Left lung (tissue), 10 donors: ENCODE data around the gene AKAP12. TPM values are rescaled to one million over a fixed set of nuclear protein-coding genes. Genes with fewer than 3 reads are reported as not detected.
A peak's percentile ranks its signal among the peaks of the same experiment; 100 is the strongest.

Experiments
- ATAC-seq: fragments of 200-7000 bp; cut with Tn5 transposase; one replicate; pipeline ENCODE4 v1.9.1; 2020; ENCODE audit warnings: moderate library complexity
- DNase-seq, 4 donors: peaks; one replicate each; pipeline ENCODE4 v3.0.0-alpha.2; 2013 to 2020
- H3K27ac ChIP-seq, 2 donors: fragments of 200-600 bp; sonication (generic) in 1 of 2; one replicate each; pipeline versions ENCODE4 v1.5.0 to v1.8.0; 2020 to 2021
- H3K27me3 ChIP-seq, 2 donors: fragments of 200-600 bp; sonication (generic) in 1 of 2; one replicate each; pipeline versions ENCODE4 v1.5.0 to v1.8.0; 2020 to 2021
- H3K36me3 ChIP-seq, 2 donors: fragments of 200-600 bp; sonication (generic) in 1 of 2; one replicate each; pipeline versions ENCODE4 v1.5.0 to v1.8.0; 2020 to 2021
- H3K4me1 ChIP-seq, 2 donors: fragments of 200-600 bp; one replicate each; pipeline ENCODE4 v1.8.0; 2021
- H3K4me3 ChIP-seq, 2 donors: fragments of 200-600 bp; sonication (generic) in 1 of 2; one replicate each; pipeline versions ENCODE4 v1.5.0 to v1.8.0; 2020 to 2021; ENCODE audit warnings: mild to moderate bottlenecking in 1 of 2
- H3K9me3 ChIP-seq, 2 donors: fragments of 200-600 bp; sonication (generic) in 1 of 2; one replicate each; pipeline versions ENCODE4 v1.5.0 to v1.8.0; 2020 to 2021
- CTCF ChIP-seq, 2 donors: fragments of 200-600 bp; sonication (generic) in 1 of 2; IDR thresholded peaks; one replicate each; pipeline versions ENCODE4 v1.5.0 to v1.8.0; 2021; ENCODE audit warnings: antibody characterized with exemption in 2 of 2
- intact Hi-C, 2 donors: fragments of 100-400 bp; cut with DNase I; formaldehyde crosslinking; loops; one replicate each; pipeline versions ENCODE4 v1.11.2 to v1.14.2; 2022
- polyA plus RNA-seq, 6 donors: library from polyadenylated mRNA; unstranded; fragments of 120-200 nt; gene quantifications; one replicate each; pipeline ENCODE4 v1.2.1, GENCODE V29; 2013; ENCODE audit not compliant: insufficient read length in 6 of 6
- total RNA-seq, 2 donors: library from RNA; stranded (reverse); fragmentation: NEBNext Ultra II Directional; extraction: Animal tissue kit (Norgen Biotek cat#: 25700); gene quantifications; one replicate each; pipeline ENCODE4 v1.2.1, GENCODE V29; 2021
- donor health status: DM: no; HTN: yes; CAD: no.
- donor health status: DM: no; HTN: no; CAD: no.

The AKAP12 gene
- total and polyA plus RNA-seq, 8 donors: 28.9 to 125 (median 98.7) TPM

- ATAC-seq: no peak
- no peak overlapping the region for H3K27ac ChIP-seq
- H3K36me3 ChIP-seq: no peaks in the 10 kb centered on the region
- no peaks in the 10 kb centered on the region for H3K4me1 ChIP-seq
- peak in 1 of 4 donors; percentile 34 for DNase-seq
- intact Hi-C loops: no loop called here
- no peak overlapping the region for H3K4me3 ChIP-seq
- TF ChIP-seq CTCF (IDR thresholded peaks at IDR 0.05): no peak
- H3K27me3 ChIP-seq: no peaks in the 10 kb centered on the region
- H3K9me3 ChIP-seq: no peaks in the 10 kb centered on the region
These were observed 15.7 kb upstream of the AKAP12 start for GRCh38 chr6:151224076-151224475.

- H3K4me3 ChIP-seq: no peak overlapping the region
- H3K36me3 ChIP-seq: no peaks in the 10 kb centered on the region
- TF ChIP-seq CTCF (IDR thresholded peaks at IDR 0.05): no peak
- DNase-seq: no peak
- intact Hi-C loops: no loop called here
- H3K9me3 ChIP-seq: no peaks in the 10 kb centered on the region
- H3K27me3 ChIP-seq: no peaks in the 10 kb centered on the region
- ATAC-seq: no peak
- H3K4me1 ChIP-seq: no peaks in the 10 kb centered on the region
- no peak overlapping the region for H3K27ac ChIP-seq
These were observed 13.8 kb upstream of the AKAP12 start for GRCh38 chr6:151225919-151226318.

- Histone ChIP-seq H3K4me1 (no peaks in the 10 kb centered on the region), H3K4me3 (no peak overlapping the region), H3K27ac (no peak overlapping the region), H3K36me3 (no peaks in the 10 kb centered on the region), H3K27me3 (no peaks in the 10 kb centered on the region), H3K9me3 (no peaks in the 10 kb centered on the region)
- no peak for TF ChIP-seq CTCF (IDR thresholded peaks at IDR 0.05)
- DNase-seq (no peak), ATAC-seq (no peak)
- intact Hi-C loops: no loop called here
These were observed 10.9 kb upstream of the AKAP12 start for GRCh38 chr6:151228788-151229400.

GRCh38 chr6:151229401-151230276 is 10.1 kb upstream of the AKAP12 start:
- TF ChIP-seq CTCF (IDR thresholded peaks at IDR 0.05): no peak
- H3K36me3 ChIP-seq: no peaks in the 10 kb centered on the region
- no peaks in the 10 kb centered on the region for H3K4me1 ChIP-seq
- no peak overlapping the region for H3K27ac ChIP-seq
- intact Hi-C loops: no loop called here
- no peak overlapping the region for H3K4me3 ChIP-seq
- H3K27me3 ChIP-seq: no peaks in the 10 kb centered on the region
- H3K9me3 ChIP-seq: no peaks in the 10 kb centered on the region
- no peak for ATAC-seq
- DNase-seq: no peak

GRCh38 chr6:151230277-151230577 is 9.5 kb upstream of the AKAP12 start:
- intact Hi-C loops: no loop called here
- Histone ChIP-seq H3K27me3 (no peaks in the 10 kb centered on the region), H3K4me3 (no peak overlapping the region), H3K9me3 (no peaks in the 10 kb centered on the region), H3K4me1 (no peaks in the 10 kb centered on the region), H3K36me3 (no peaks in the 10 kb centered on the region), H3K27ac (no peak overlapping the region)
- DNase-seq: no peak
- TF ChIP-seq CTCF (IDR thresholded peaks at IDR 0.05): no peak
- no peak for ATAC-seq
